ENCODE measurements around the gene LYRM2.

LYRM2 gene

DNA sequence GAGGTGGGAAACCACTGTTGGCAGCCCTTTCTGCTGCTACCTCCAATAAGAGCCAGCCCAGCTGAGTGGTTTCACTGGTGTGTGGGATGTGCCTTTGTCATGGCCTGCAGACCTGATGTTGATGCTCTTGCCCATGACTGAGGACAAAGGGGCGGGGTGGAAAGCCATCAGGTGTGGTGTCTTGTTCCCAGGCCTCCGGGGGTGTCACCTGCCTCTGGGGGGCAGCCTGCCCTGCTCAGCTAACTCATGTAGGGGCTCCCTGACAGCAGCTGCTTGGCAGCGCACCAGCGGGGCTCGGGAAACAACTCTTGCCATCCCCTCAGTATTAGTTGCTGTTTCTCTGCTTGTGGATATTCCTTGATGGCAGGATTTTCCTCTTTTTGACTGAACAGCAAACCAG is 91.3 kb downstream of the LYRM2 start:
- H3K9me2 ChIP-seq (replicated peaks; ENCODE audit: insufficient read depth, low read length): no peaks in the 10 kb centered on the region
- TF ChIP-seq, protein P1, sequence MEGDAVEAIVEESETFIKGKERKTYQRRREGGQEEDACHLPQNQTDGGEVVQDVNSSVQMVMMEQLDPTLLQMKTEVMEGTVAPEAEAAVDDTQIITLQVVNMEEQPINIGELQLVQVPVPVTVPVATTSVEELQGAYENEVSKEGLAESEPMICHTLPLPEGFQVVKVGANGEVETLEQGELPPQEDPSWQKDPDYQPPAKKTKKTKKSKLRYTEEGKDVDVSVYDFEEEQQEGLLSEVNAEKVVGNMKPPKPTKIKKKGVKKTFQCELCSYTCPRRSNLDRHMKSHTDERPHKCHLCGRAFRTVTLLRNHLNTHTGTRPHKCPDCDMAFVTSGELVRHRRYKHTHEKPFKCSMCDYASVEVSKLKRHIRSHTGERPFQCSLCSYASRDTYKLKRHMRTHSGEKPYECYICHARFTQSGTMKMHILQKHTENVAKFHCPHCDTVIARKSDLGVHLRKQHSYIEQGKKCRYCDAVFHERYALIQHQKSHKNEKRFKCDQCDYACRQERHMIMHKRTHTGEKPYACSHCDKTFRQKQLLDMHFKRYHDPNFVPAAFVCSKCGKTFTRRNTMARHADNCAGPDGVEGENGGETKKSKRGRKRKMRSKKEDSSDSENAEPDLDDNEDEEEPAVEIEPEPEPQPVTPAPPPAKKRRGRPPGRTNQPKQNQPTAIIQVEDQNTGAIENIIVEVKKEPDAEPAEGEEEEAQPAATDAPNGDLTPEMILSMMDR (IDR thresholded peaks at IDR 0.05; ENCODE audit: insufficient read depth, low read length, poor library complexity, severe bottlenecking): no peak
- TF ChIP-seq EZH2phosphoT487 (conservative IDR thresholded peaks at IDR 0.05; ENCODE audit: low read length): no peak
- no peaks in the 10 kb centered on the region for H3K27me3 ChIP-seq (ENCODE audit: low read length)
- no peaks in the 10 kb centered on the region for H3F3A ChIP-seq (ENCODE audit: insufficient read depth)
- no peak overlapping the region for H3K9ac ChIP-seq (ENCODE audit: low read length)
- no peak overlapping the region for H3K27ac ChIP-seq (ENCODE audit: low read depth, low read length)
- no peak overlapping the region for H3K4me3 ChIP-seq (ENCODE audit: insufficient read depth, low read length, poor library complexity, severe bottlenecking)
- no peaks in the 10 kb centered on the region for H4K20me1 ChIP-seq (ENCODE audit: low read depth, low read length)
- H3K4me2 ChIP-seq (ENCODE audit: low read depth, low read length, poor library complexity, severe bottlenecking): no peak overlapping the region
- H3K9me3 ChIP-seq (ENCODE audit: insufficient read depth, low read length): no peaks in the 10 kb centered on the region
- no peaks in the 10 kb centered on the region for H3K79me2 ChIP-seq (ENCODE audit: insufficient read depth, low read length)
- H3K36me3 ChIP-seq (ENCODE audit: low read length): no peaks in the 10 kb centered on the region
- no peak overlapping the region for H2AFZ ChIP-seq (ENCODE audit: low read depth, low read length, severe bottlenecking)

DNA sequence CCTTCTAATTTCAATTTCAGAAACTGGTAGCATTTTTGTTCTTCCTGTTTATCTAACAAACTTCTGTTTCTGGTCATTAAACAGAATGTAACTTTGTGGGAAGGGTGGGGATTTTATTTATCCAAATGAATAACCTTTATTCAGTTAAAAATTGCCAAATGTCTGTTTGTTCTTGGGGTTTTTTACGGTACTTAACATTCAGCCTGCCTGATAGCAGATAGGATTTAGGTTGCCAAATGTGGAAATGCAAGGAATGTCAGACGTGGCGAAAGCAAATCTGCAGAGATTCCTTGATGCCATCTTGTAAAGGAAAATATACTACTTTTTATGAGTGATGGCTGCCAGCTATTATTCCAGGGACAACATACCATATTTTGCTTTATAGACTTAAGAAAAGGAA is 95.7 kb downstream of the LYRM2 start:
- Histone ChIP-seq H3K4me3 (ENCODE audit: insufficient read depth, low read length, poor library complexity, severe bottlenecking) (no peak overlapping the region), H3K27me3 (ENCODE audit: low read length) (no peaks in the 10 kb centered on the region), H3K79me2 (ENCODE audit: insufficient read depth, low read length) (no peaks in the 10 kb centered on the region), H3K9ac (ENCODE audit: low read length) (no peak overlapping the region), H3K9me2 (replicated peaks; ENCODE audit: insufficient read depth, low read length) (no peaks in the 10 kb centered on the region), H3F3A (ENCODE audit: insufficient read depth) (no peaks in the 10 kb centered on the region), H2AFZ (ENCODE audit: low read depth, low read length, severe bottlenecking) (no peak overlapping the region), H4K20me1 (ENCODE audit: low read depth, low read length) (no peaks in the 10 kb centered on the region), H3K9me3 (ENCODE audit: insufficient read depth, low read length) (no peaks in the 10 kb centered on the region), H3K27ac (ENCODE audit: low read depth, low read length) (no peak overlapping the region), H3K36me3 (ENCODE audit: low read length) (no peaks in the 10 kb centered on the region), H3K4me2 (ENCODE audit: low read depth, low read length, poor library complexity, severe bottlenecking) (no peak overlapping the region)
- TF ChIP-seq, protein P1 (IDR thresholded peaks at IDR 0.05; ENCODE audit: insufficient read depth, low read length, poor library complexity, severe bottlenecking): no peak
- no peak for TF ChIP-seq EZH2phosphoT487 (conservative IDR thresholded peaks at IDR 0.05; ENCODE audit: low read length)

GRCh38 chr6:89542081-89542857 is 96.3 kb downstream of the LYRM2 start:
- H3K27ac ChIP-seq (ENCODE audit: low read depth, low read length): no peak overlapping the region
- H3K9ac ChIP-seq (ENCODE audit: low read length): no peak overlapping the region
- no peaks in the 10 kb centered on the region for H3K27me3 ChIP-seq (ENCODE audit: low read length)
- H2AFZ ChIP-seq (ENCODE audit: low read depth, low read length, severe bottlenecking): no peak overlapping the region
- no peaks in the 10 kb centered on the region for H3F3A ChIP-seq (ENCODE audit: insufficient read depth)
- no peak for TF ChIP-seq EZH2phosphoT487 (conservative IDR thresholded peaks at IDR 0.05; ENCODE audit: low read length)
- TF ChIP-seq, protein P1 (IDR thresholded peaks at IDR 0.05; ENCODE audit: insufficient read depth, low read length, poor library complexity, severe bottlenecking): no peak
- H3K4me2 ChIP-seq (ENCODE audit: low read depth, low read length, poor library complexity, severe bottlenecking): no peak overlapping the region
- no peaks in the 10 kb centered on the region for H3K79me2 ChIP-seq (ENCODE audit: insufficient read depth, low read length)
- no peak overlapping the region for H3K4me3 ChIP-seq (ENCODE audit: insufficient read depth, low read length, poor library complexity, severe bottlenecking)
- no peaks in the 10 kb centered on the region for H4K20me1 ChIP-seq (ENCODE audit: low read depth, low read length)
- no peaks in the 10 kb centered on the region for H3K9me2 ChIP-seq (replicated peaks; ENCODE audit: insufficient read depth, low read length)
- H3K9me3 ChIP-seq (ENCODE audit: insufficient read depth, low read length): no peaks in the 10 kb centered on the region
- no peaks in the 10 kb centered on the region for H3K36me3 ChIP-seq (ENCODE audit: low read length)

All from SU-DHL-6 (cell line).